ENCODE results near the gene TMEM91.

TMEM91 gene

DNA sequence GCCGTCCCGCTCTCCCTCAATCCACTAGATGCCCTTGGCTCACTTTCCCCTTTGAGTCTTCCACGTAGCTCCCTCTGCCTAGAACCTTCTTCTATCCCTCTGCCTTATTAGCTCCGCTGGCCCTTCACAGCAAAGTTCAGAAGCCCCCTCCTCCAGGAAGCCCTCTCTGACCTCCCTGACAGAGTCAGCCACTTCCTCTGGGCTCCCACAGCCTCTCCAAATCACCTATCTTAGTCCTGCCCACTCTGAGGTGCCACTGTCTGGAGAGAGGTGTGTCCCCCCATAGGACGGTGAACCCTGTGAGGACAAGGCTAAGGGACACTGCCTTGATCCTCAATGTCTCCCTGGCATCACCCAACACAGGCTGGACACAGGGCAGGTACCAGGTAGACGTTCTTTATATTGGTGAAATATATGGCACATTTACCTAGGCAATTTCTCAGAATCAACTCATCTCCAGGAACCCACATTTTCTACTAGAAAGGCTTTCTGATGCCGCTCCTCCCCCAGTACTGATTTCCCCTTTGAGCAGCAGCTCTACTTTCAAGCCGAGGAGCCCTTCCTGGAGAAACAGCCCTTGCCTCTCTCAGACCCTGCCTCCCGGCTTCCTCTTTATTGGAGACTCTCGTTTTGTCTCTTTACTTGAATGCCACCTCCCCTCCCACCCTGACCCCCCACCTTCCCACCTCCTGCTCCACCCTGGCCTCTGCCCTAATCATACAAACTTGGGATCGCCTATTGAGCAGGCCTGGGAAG, 19.2 kb upstream of the TMEM91 start:
- DNase-seq (ENCODE audit: low read depth, low spot score), result no peak
- in situ Hi-C loops (cut with HindIII; ENCODE audit: low sequenced_read_pairs), result no loop called here
- H3K4me3 ChIP-seq (ENCODE audit: low read depth, low read length), result no peak overlapping the region

DNA sequence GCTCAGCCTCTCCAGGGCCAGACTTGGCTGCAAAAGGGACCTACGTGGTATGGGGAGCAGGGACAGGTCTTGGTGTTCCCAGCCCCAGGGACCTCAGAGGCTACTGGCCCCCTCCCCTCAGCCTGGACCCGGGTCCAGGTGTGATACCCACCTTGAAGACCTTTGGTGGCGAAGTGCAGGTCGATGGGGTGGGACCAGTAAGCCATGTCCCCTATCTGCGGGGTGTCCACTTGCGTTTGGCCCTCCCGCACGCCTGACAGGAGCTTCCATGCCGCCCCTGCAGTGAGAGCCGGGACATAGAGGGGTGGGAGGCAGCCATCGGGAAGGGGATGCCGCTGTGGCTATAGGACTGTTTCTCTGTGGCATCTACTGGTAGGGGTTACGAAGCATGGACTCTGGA, 18.6 kb upstream of the TMEM91 start:
- TF ChIP-seq, protein P1, sequence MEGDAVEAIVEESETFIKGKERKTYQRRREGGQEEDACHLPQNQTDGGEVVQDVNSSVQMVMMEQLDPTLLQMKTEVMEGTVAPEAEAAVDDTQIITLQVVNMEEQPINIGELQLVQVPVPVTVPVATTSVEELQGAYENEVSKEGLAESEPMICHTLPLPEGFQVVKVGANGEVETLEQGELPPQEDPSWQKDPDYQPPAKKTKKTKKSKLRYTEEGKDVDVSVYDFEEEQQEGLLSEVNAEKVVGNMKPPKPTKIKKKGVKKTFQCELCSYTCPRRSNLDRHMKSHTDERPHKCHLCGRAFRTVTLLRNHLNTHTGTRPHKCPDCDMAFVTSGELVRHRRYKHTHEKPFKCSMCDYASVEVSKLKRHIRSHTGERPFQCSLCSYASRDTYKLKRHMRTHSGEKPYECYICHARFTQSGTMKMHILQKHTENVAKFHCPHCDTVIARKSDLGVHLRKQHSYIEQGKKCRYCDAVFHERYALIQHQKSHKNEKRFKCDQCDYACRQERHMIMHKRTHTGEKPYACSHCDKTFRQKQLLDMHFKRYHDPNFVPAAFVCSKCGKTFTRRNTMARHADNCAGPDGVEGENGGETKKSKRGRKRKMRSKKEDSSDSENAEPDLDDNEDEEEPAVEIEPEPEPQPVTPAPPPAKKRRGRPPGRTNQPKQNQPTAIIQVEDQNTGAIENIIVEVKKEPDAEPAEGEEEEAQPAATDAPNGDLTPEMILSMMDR (IDR thresholded peaks at IDR 0.05; ENCODE audit: low read depth, low read length), result no peak
- no peak overlapping the region for H3K4me3 ChIP-seq (ENCODE audit: low read depth, low read length)
- DNase-seq (ENCODE audit: low read depth, low spot score), result no peak
- in situ Hi-C loops (cut with HindIII; ENCODE audit: low sequenced_read_pairs), result no loop called here

More for the DNA sequence above, 19.2 kb upstream of the TMEM91 start:
- TF ChIP-seq, protein P1 (IDR thresholded peaks at IDR 0.05; ENCODE audit: low read depth, low read length), result no peak

DNA sequence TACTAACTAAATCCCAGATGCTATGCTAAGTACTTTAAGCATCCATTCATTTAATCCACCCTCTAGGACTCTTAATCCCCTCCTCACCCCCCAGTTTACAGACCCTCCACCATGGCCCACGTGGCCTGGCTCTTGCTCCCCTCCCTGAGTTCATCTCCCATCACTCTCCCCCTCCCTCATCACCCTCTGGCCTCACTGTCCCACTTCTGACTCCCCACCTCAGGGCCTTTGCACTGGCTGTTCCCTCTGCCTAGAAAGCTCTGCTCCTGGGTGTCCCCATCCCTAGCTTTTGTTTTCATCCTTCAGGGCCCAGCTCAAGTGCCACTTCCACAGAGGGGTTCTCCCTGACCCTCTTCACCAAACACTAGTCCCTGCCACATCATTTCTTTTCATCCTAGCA, 16.6 kb upstream of the TMEM91 start:
- TF ChIP-seq, protein P1 (IDR thresholded peaks at IDR 0.05; ENCODE audit: low read depth, low read length), result no peak
- no peak overlapping the region for H3K4me3 ChIP-seq (ENCODE audit: low read depth, low read length)
- no peak for DNase-seq (ENCODE audit: low read depth, low spot score)
- in situ Hi-C loops (cut with HindIII; ENCODE audit: low sequenced_read_pairs), result no loop called here

DNA sequence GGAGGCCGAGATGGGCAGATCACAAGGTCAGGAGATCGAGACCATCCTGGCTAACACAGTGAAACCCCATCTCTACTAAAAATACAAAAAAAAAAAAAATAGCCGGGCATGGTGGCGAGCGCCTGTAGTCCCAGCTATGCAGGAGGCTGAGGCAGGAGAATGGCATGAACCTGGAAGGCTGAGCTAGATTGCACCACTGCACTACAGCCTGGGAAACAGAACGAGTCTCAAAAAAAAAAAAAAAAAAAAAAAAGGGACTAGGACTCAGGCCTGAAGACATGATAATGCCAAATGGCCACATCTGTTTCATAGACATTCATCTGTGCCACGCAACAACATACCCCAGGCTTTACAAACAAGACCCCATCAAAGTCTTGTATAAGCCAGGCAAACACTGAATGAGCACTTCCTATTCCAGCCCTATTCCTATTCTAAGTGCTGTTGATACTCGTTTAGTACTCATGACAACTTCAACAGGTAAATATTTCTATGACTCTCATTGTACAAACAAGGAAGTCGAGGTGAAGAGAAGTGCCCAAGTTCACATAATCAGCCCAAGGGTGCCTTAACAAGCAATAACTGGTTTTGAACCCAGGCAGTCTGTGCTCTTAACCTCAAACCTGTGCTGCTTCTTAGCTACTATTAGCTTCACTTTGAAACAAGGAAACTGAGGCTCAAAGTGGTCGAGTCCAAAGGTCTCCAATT, 14.0 kb upstream of the TMEM91 start:
- in situ Hi-C loops (cut with HindIII; ENCODE audit: low sequenced_read_pairs), result no loop called here
- no peak overlapping the region for H3K4me3 ChIP-seq (ENCODE audit: low read depth, low read length)
- no peak for DNase-seq (ENCODE audit: low read depth, low spot score)
- TF ChIP-seq, protein P1 (IDR thresholded peaks at IDR 0.05; ENCODE audit: low read depth, low read length), result no peak

DNA sequence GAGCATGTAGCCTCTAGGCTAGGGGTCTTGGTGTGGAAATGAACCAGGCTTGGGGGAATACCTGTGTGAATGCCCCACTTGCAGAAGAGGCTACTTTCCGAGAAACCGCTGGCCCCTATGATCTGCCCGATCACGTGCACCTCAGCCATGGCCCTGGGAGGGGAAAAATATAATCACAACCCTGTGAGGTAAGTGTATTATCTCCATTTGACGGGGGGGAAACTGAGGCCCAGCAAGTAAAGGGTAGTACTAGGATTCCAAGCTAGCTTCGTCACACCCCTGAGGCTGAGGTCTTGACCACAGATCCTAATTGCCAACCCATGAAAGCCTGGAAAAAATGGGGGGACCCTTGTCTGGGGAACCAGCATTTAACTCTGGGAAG, 13.0 kb upstream of the TMEM91 start:
- TF ChIP-seq, protein P1 (IDR thresholded peaks at IDR 0.05; ENCODE audit: low read depth, low read length), result no peak
- peak overlapping the region; percentile 77 for H3K4me3 ChIP-seq (ENCODE audit: low read depth, low read length)
- in situ Hi-C loops (cut with HindIII; ENCODE audit: low sequenced_read_pairs), result no loop called here
- DNase-seq (ENCODE audit: low read depth, low spot score), result no peak

DNA sequence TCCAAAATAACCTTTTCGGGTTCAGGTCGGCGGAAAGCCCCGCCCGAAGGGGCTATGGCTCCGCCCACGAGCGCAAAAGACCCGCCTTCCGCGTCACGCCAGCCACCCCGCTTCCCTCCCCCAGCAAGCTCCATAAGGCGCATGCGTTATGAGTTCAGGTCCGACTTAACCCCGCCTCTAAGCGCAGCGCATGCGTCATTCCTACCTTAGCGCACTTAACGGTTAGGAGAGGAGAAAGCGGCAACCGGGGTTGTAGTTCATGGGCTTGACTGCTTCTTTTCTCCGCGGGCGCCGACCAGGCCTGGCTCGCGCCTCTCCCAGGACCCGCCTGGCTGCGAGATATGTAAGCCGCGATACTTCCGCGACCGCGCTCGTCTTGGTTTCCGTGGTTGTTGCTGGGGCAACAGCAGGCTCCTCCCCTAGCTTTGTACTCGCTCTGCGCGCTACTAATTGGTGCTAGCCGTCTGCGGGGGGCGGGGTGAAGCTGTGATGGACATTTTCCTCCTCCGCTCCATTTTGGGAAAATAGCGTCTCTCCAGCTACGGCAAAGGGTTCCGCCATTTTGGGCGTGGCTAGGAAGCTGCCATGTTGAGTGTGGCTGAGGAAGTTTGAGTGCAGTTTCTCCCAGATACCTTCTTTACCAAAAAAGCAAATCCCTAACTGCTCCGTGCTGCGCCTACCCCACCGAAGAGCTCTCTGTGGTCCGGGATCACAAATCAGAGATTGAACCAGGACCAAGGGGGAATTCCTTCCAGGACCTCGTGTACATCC, 12.4 kb upstream of the TMEM91 start, which contains the start of gene B9D2:
Gene B9D2 (minus strand): TSS at position 397 of the 771 bp plus-strand sequence. CDS start 630 bp downstream, outside the sequence.
- in situ Hi-C loops (cut with HindIII; ENCODE audit: low sequenced_read_pairs), result no loop called here
- peak within 1 kb of the TSS; percentile 77 for H3K4me3 ChIP-seq (ENCODE audit: low read depth, low read length)
- TF ChIP-seq, protein P1 (IDR thresholded peaks at IDR 0.05; ENCODE audit: low read depth, low read length), result no peak

More for the DNA sequence above, 12.4 kb upstream of the TMEM91 start, which contains the start of gene B9D2:
- DNase-seq (ENCODE audit: low read depth, low spot score), result peak; percentile 98
